Muscle of leg (tissue), 11 donors: ENCODE results near the gene SRD5A1. TPM values are rescaled to one million over a fixed set of nuclear protein-coding genes. Genes with fewer than 3 reads are reported as not detected.

Source experiments
- DNase-seq: peaks from one replicate; pipeline ENCODE4 v3.0.0; 2013
- H3K27ac ChIP-seq: one replicate; pipeline ENCODE4 v1.5.1; 2013; ENCODE audit warnings: mild to moderate bottlenecking, low read length, control low read depth
- H3K27me3 ChIP-seq: one replicate; pipeline ENCODE4 v1.6.1; 2013; ENCODE audit warnings: low read length; ENCODE audit not compliant: control insufficient read depth, insufficient read depth
- H3K36me3 ChIP-seq: one replicate; pipeline ENCODE4 v1.6.1; 2013; ENCODE audit warnings: low read length; ENCODE audit not compliant: control insufficient read depth, insufficient read depth
- H3K4me1 ChIP-seq: one replicate; pipeline ENCODE4 v1.6.1; 2013; ENCODE audit warnings: low read length; ENCODE audit not compliant: control insufficient read depth, insufficient read depth
- H3K4me3 ChIP-seq: one replicate; pipeline ENCODE4 v1.5.1; 2013; ENCODE audit warnings: low read length, control low read depth
- H3K9me3 ChIP-seq: replicated peaks from 2 replicates; pipeline ENCODE4 v1.6.1; 2013; ENCODE audit warnings: low read depth, low read length; ENCODE audit not compliant: control insufficient read depth
- WGBS: methylation state at CpG from one replicate; pipeline ENCODE4 v1.1.5; 2013; ENCODE audit warnings: missing lambda C conversion rate; ENCODE audit not compliant: insufficient coverage; 5-methylcytosine and 5-hydroxymethylcytosine counted together
- polyA plus RNA-seq, 8 donors: library from polyadenylated mRNA; unstranded; fragments of 120-200 nt; gene quantifications; one replicate each; pipeline versions ENCODE4 v1.2.1 to v1.2.3, GENCODE V29; 2013; ENCODE audit warnings: inconsistent platforms in 1 of 8, low replicate concordance in 1 of 8; ENCODE audit not compliant: insufficient read length in 8 of 8, insufficient read depth in 1 of 8
- total RNA-seq: library from RNA; stranded (reverse); fragments of 120-200 nt; gene quantifications from one replicate; pipeline ENCODE4 v1.2.4, GENCODE V29; 2013

The SRD5A1 gene
- total and polyA plus RNA-seq, 9 donors = 7.9 to 12.6 (median 9.6) TPM

GRCh38 chr5:6616632-6617031 lies 16.6 kb upstream of the SRD5A1 start:
- Histone ChIP-seq H3K27ac (no peak overlapping the region), H3K36me3 (peaks cover 68% of the 10 kb centered on the region), H3K4me3 (no peak overlapping the region), H3K4me1 (peaks cover 7% of the 10 kb centered on the region), H3K27me3 (no peaks in the 10 kb centered on the region), H3K9me3 (no peaks in the 10 kb centered on the region)
- 93% methylated on average over 3 of the region's 6 CpGs for WGBS
- no peak for DNase-seq

- no peak overlapping the region for H3K27ac ChIP-seq
- 80% methylated on average over 1 of the region's 4 CpGs for WGBS
- H3K9me3 ChIP-seq = no peaks in the 10 kb centered on the region
These were observed 10.0 kb upstream of the SRD5A1 start for GRCh38 chr5:6623228-6623627.

GRCh38 chr5:6623941-6624340 lies 9.3 kb upstream of the SRD5A1 start:
- DNase-seq = no peak
- WGBS = 90% methylated on average over 1 of the region's 3 CpGs
- peaks cover 50% of the 10 kb centered on the region for H3K36me3 ChIP-seq

More at GRCh38 chr5:6623228-6623627, 10.0 kb upstream of the SRD5A1 start:
- no peaks in the 10 kb centered on the region for H3K4me1 ChIP-seq
- peaks cover 49% of the 10 kb centered on the region for H3K36me3 ChIP-seq
- H3K4me3 ChIP-seq = no peak overlapping the region
- H3K27me3 ChIP-seq = no peaks in the 10 kb centered on the region
- no peak for DNase-seq

GRCh38 chr5:6626508-6626907 lies 6.7 kb upstream of the SRD5A1 start:
- no peaks in the 10 kb centered on the region for H3K27me3 ChIP-seq
- H3K27ac ChIP-seq = no peak overlapping the region
- DNase-seq = no peak
- H3K9me3 ChIP-seq = no peaks in the 10 kb centered on the region
- 90% methylated on average over 8 of the region's 10 CpGs for WGBS
- no peak overlapping the region for H3K4me3 ChIP-seq
- H3K36me3 ChIP-seq = peaks cover 53% of the 10 kb centered on the region
- no peaks in the 10 kb centered on the region for H3K4me1 ChIP-seq

More at GRCh38 chr5:6623941-6624340, 9.3 kb upstream of the SRD5A1 start:
- Histone ChIP-seq H3K27ac (no peak overlapping the region), H3K4me3 (no peak overlapping the region), H3K4me1 (no peaks in the 10 kb centered on the region), H3K27me3 (no peaks in the 10 kb centered on the region), H3K9me3 (no peaks in the 10 kb centered on the region)

- Histone ChIP-seq H3K4me1 (peaks cover 14% of the 10 kb centered on the region), H3K36me3 (peaks cover 30% of the 10 kb centered on the region), H3K4me3 (no peak overlapping the region), H3K9me3 (no peaks in the 10 kb centered on the region), H3K27ac (no peak overlapping the region), H3K27me3 (no peaks in the 10 kb centered on the region)
- WGBS = 100% methylated on average over 1 of the region's 4 CpGs
- no peak for DNase-seq
These were observed 1.8 kb upstream of the SRD5A1 start for GRCh38 chr5:6631441-6631840.

GRCh38 chr5:6632324-6632887 lies 834 bp upstream of the SRD5A1 start:
- 2% methylated on average over 31 of the region's 33 CpGs for WGBS
- peak overlapping the region; percentile 85 for H3K4me3 ChIP-seq
- no peak for DNase-seq

GRCh38 chr5:6633469-6634245 lies 417 bp downstream of the SRD5A1 start:
- WGBS = under 1% methylated on average over 66 of the region's 75 CpGs
- Histone ChIP-seq H3K27ac (no peak overlapping the region), H3K36me3 (peaks cover 26% of the 10 kb centered on the region)

More at GRCh38 chr5:6632324-6632887, 834 bp upstream of the SRD5A1 start:
- H3K4me1 ChIP-seq = peaks cover 14% of the 10 kb centered on the region
- H3K27me3 ChIP-seq = no peaks in the 10 kb centered on the region
- H3K36me3 ChIP-seq = peaks cover 27% of the 10 kb centered on the region
- no peaks in the 10 kb centered on the region for H3K9me3 ChIP-seq
- H3K27ac ChIP-seq = no peak overlapping the region

GRCh38 chr5:6634306-6634705 lies 1.1 kb downstream of the SRD5A1 start:
- H3K9me3 ChIP-seq = no peaks in the 10 kb centered on the region
- WGBS = no CpG with 5 or more reads among the region's 6 CpGs
- peaks cover 23% of the 10 kb centered on the region for H3K36me3 ChIP-seq
- H3K4me1 ChIP-seq = peaks cover 14% of the 10 kb centered on the region
- DNase-seq = peak; percentile 10
- H3K4me3 ChIP-seq = peak overlapping the region; percentile 85
- no peaks in the 10 kb centered on the region for H3K27me3 ChIP-seq
- no peak overlapping the region for H3K27ac ChIP-seq

More at GRCh38 chr5:6633469-6634245, 417 bp downstream of the SRD5A1 start:
- no peaks in the 10 kb centered on the region for H3K9me3 ChIP-seq
- H3K27me3 ChIP-seq = no peaks in the 10 kb centered on the region
- H3K4me3 ChIP-seq = peak overlapping the region; percentile 85
- DNase-seq = peak; percentile 33
- peaks cover 14% of the 10 kb centered on the region for H3K4me1 ChIP-seq

- H3K4me3 ChIP-seq = no peak overlapping the region
- DNase-seq = no peak
- WGBS = 60% methylated on average over 5 of the region's 5 CpGs
- no peaks in the 10 kb centered on the region for H3K27me3 ChIP-seq
- H3K27ac ChIP-seq = no peak overlapping the region
- H3K9me3 ChIP-seq = no peaks in the 10 kb centered on the region
- peaks cover 17% of the 10 kb centered on the region for H3K36me3 ChIP-seq
- H3K4me1 ChIP-seq = peaks cover 14% of the 10 kb centered on the region
These were observed 1.7 kb downstream of the SRD5A1 start for GRCh38 chr5:6634788-6635430.

- Histone ChIP-seq H3K27ac (no peak overlapping the region), H3K27me3 (no peaks in the 10 kb centered on the region), H3K4me3 (no peak overlapping the region), H3K36me3 (peaks cover 8% of the 10 kb centered on the region), H3K9me3 (no peaks in the 10 kb centered on the region), H3K4me1 (peaks cover 17% of the 10 kb centered on the region)
- no peak for DNase-seq
- WGBS = 91% methylated on average over 1 of the region's 5 CpGs
These were observed 3.1 kb downstream of the SRD5A1 start for GRCh38 chr5:6636293-6636692.
